ENCODE results near the gene LRRC26. TPM values are rescaled to one million over a fixed set of nuclear protein-coding genes. Genes with fewer than 3 reads are reported as not detected.

The LRRC26 gene
- polyA plus RNA-seq, 2 of the 4 experiments (the other 2 are of a cell fraction): 0.08 to 1.0 TPM

DNA sequence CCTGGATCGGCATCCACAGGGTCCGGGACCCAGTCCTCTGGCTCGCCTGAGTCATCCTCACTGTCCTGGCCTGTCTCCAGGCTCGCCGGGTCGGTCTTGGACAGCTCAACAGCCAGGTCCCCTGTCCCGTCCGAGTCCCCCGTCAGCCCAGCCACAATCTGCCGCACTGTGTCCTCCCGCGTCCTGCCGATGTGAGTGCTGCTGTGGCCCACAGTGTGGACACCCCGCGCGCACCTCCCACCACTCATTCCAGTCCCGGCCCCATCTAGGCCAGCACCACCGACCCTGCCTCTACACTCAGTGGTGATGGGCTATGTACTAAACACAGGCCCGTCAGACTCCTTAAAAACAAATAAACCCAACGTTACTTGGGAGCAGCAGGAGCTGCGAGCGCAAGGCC, 11.8 kb upstream of the LRRC26 start:
- DNase-seq (ENCODE audit: low read depth in 1 of 2, low spot score in 1 of 2): no peak
- WGBS (ENCODE audit: missing lambda C conversion rate): 97% methylated on average over 22 of the region's 22 CpGs
- no peak overlapping the region for H3K4me2 ChIP-seq
- ATAC-seq: no peak
- no peak overlapping the region for H3K27ac ChIP-seq
- POLR2A ChIA-PET: interaction anchor here (0.9 to 1.3 kb wide), 3 partner anchors 19 to 59 kb away, joined by 4 to 5 read pairs (median 4); partner anchors contain the start of genes TPRN and TUBB4B
- H3K4me1 ChIP-seq: peaks cover 1% of the 10 kb centered on the region; the same call in 2 of the 3 replicates
- no peak overlapping the region for H3K4me3 ChIP-seq
- CTCF ChIA-PET: interaction anchor here (1.2 to 16.5 kb wide), 4 partner anchors 9 to 55 kb away, joined by 3 to 156 read pairs (median 4); partner anchors contain the start of genes ANAPC2 and SSNA1
- FAIRE-seq: no peak
- TF ChIP-seq CBX8 (IDR thresholded peaks at IDR 0.05) (no peak), POLR2AphosphoS2 (conservative IDR thresholded peaks at IDR 0.05; ENCODE audit: low read length) (no peak), HOXB13 (CRISPR knock-in tag; IDR thresholded peaks at IDR 0.05; ENCODE audit: low read depth) (no peak), EHMT2 (IDR thresholded peaks at IDR 0.05; ENCODE audit: low read depth) (no peak), TFCP2L1 (CRISPR knock-in tag; IDR thresholded peaks at IDR 0.05) (no peak), BHLHE40 (IDR thresholded peaks at IDR 0.05; ENCODE audit: low read depth, low read length) (no peak), ZC3H11A (IDR thresholded peaks at IDR 0.05) (no peak)
- TF ChIP-seq, protein P1, sequence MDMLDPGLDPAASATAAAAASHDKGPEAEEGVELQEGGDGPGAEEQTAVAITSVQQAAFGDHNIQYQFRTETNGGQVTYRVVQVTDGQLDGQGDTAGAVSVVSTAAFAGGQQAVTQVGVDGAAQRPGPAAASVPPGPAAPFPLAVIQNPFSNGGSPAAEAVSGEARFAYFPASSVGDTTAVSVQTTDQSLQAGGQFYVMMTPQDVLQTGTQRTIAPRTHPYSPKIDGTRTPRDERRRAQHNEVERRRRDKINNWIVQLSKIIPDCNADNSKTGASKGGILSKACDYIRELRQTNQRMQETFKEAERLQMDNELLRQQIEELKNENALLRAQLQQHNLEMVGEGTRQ (IDR thresholded peaks at IDR 0.05): no peak
- TF ChIP-seq, protein P2, sequence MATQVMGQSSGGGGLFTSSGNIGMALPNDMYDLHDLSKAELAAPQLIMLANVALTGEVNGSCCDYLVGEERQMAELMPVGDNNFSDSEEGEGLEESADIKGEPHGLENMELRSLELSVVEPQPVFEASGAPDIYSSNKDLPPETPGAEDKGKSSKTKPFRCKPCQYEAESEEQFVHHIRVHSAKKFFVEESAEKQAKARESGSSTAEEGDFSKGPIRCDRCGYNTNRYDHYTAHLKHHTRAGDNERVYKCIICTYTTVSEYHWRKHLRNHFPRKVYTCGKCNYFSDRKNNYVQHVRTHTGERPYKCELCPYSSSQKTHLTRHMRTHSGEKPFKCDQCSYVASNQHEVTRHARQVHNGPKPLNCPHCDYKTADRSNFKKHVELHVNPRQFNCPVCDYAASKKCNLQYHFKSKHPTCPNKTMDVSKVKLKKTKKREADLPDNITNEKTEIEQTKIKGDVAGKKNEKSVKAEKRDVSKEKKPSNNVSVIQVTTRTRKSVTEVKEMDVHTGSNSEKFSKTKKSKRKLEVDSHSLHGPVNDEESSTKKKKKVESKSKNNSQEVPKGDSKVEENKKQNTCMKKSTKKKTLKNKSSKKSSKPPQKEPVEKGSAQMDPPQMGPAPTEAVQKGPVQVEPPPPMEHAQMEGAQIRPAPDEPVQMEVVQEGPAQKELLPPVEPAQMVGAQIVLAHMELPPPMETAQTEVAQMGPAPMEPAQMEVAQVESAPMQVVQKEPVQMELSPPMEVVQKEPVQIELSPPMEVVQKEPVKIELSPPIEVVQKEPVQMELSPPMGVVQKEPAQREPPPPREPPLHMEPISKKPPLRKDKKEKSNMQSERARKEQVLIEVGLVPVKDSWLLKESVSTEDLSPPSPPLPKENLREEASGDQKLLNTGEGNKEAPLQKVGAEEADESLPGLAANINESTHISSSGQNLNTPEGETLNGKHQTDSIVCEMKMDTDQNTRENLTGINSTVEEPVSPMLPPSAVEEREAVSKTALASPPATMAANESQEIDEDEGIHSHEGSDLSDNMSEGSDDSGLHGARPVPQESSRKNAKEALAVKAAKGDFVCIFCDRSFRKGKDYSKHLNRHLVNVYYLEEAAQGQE (IDR thresholded peaks at IDR 0.05): no peak
- TF ChIP-seq, protein P3, sequence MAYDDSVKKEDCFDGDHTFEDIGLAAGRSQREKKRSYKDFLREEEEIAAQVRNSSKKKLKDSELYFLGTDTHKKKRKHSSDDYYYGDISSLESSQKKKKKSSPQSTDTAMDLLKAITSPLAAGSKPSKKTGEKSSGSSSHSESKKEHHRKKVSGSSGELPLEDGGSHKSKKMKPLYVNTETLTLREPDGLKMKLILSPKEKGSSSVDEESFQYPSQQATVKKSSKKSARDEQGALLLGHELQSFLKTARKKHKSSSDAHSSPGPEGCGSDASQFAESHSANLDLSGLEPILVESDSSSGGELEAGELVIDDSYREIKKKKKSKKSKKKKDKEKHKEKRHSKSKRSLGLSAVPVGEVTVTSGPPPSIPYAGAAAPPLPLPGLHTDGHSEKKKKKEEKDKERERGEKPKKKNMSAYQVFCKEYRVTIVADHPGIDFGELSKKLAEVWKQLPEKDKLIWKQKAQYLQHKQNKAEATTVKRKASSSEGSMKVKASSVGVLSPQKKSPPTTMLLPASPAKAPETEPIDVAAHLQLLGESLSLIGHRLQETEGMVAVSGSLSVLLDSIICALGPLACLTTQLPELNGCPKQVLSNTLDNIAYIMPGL (CRISPR knock-in tag; IDR thresholded peaks at IDR 0.05; ENCODE audit: borderline replicate concordance): no peak
- TF ChIP-seq, protein P4, sequence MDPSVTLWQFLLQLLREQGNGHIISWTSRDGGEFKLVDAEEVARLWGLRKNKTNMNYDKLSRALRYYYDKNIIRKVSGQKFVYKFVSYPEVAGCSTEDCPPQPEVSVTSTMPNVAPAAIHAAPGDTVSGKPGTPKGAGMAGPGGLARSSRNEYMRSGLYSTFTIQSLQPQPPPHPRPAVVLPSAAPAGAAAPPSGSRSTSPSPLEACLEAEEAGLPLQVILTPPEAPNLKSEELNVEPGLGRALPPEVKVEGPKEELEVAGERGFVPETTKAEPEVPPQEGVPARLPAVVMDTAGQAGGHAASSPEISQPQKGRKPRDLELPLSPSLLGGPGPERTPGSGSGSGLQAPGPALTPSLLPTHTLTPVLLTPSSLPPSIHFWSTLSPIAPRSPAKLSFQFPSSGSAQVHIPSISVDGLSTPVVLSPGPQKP (IDR thresholded peaks at IDR 0.05; ENCODE audit: low read depth, low read length): no peak
- H3K9me3 ChIP-seq: no peaks in the 10 kb centered on the region

DNA sequence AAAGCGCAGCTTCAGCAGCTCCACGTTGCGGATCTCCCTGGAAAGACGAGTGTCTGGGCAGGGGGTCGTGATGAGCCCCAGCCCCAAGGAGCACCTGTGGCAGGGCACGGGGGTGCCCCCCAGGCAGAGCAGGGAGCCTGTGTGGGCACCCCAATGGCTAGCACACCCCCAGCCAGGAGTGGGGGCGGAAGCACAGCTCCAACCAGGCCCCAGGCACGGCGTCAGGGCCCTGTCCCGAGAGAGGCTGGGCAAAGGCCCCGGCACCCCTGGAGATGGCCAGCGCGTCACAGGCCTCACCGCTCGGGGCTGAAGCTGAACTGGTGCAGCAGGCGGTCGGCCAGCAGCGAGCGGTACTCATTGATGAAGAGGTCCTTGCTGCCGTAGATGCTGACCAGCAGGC, 10.6 kb upstream of the LRRC26 start:
- no peak overlapping the region for H3K27ac ChIP-seq
- TF ChIP-seq GATA3 (IDR thresholded peaks at IDR 0.05; ENCODE audit: borderline replicate concordance): no peak
- TF ChIP-seq KDM5A (IDR thresholded peaks at IDR 0.05): no peak
- TF ChIP-seq CEBPB (IDR thresholded peaks at IDR 0.05): no peak
- TF ChIP-seq HOXB5 (CRISPR knock-in tag; IDR thresholded peaks at IDR 0.05): no peak
- TF ChIP-seq, protein P4 (IDR thresholded peaks at IDR 0.05; ENCODE audit: low read depth, low read length): no peak
- no peak for TF ChIP-seq CBX8 (IDR thresholded peaks at IDR 0.05)
- TF ChIP-seq JUN (IDR thresholded peaks at IDR 0.05): no peak
- no peak for TF ChIP-seq BHLHE40 (IDR thresholded peaks at IDR 0.05; ENCODE audit: low read depth, low read length)
- no peak for TF ChIP-seq HOXB13 (CRISPR knock-in tag; IDR thresholded peaks at IDR 0.05; ENCODE audit: low read depth)
- no peak for TF ChIP-seq RAD21 (conservative IDR thresholded peaks at IDR 0.05 in 1 of 2, IDR thresholded peaks at IDR 0.05 in 1 of 2)
- no peak for TF ChIP-seq FOSB (CRISPR knock-in tag; IDR thresholded peaks at IDR 0.05)
- no peak for TF ChIP-seq SREBF2 (IDR thresholded peaks at IDR 0.05)
- TF ChIP-seq, protein P5, sequence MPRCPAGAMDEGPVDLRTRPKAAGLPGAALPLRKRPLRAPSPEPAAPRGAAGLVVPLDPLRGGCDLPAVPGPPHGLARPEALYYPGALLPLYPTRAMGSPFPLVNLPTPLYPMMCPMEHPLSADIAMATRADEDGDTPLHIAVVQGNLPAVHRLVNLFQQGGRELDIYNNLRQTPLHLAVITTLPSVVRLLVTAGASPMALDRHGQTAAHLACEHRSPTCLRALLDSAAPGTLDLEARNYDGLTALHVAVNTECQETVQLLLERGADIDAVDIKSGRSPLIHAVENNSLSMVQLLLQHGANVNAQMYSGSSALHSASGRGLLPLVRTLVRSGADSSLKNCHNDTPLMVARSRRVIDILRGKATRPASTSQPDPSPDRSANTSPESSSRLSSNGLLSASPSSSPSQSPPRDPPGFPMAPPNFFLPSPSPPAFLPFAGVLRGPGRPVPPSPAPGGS (IDR thresholded peaks at IDR 0.05): no peak
- TF ChIP-seq, protein P6, sequence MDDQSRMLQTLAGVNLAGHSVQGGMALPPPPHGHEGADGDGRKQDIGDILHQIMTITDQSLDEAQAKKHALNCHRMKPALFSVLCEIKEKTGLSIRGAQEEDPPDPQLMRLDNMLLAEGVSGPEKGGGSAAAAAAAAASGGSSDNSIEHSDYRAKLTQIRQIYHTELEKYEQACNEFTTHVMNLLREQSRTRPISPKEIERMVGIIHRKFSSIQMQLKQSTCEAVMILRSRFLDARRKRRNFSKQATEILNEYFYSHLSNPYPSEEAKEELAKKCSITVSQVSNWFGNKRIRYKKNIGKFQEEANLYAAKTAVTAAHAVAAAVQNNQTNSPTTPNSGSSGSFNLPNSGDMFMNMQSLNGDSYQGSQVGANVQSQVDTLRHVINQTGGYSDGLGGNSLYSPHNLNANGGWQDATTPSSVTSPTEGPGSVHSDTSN (IDR thresholded peaks at IDR 0.05): no peak
- TF ChIP-seq EP300 (IDR thresholded peaks at IDR 0.05): no peak
- ChIA-PET POLR2A (interaction anchor here (1.2 kb wide), 1 partner anchor 60 kb away, joined by 3 read pairs; the partner anchor contains the start of gene TUBB4B), CTCF (interaction anchor here (0.8 to 16.5 kb wide), 5 partner anchors 10 to 57 kb away, joined by 3 to 156 read pairs (median 6); partner anchors contain the start of genes ANAPC2, RNF224 and SSNA1)
- H3K9me3 ChIP-seq: no peaks in the 10 kb centered on the region
- H3K4me3 ChIP-seq: no peak overlapping the region
- no peak overlapping the region for H3K4me2 ChIP-seq
- ATAC-seq (no peak), DNase-seq (ENCODE audit: low read depth in 1 of 2, low spot score in 1 of 2) (no peak), FAIRE-seq (no peak)
- WGBS (ENCODE audit: missing lambda C conversion rate): 98% methylated on average over 7 of the region's 20 CpGs
- no peaks in the 10 kb centered on the region for H3K4me1 ChIP-seq

Measured in A549 (cell line).